MM.1S (cell line): Measurements from ENCODE around the gene HECW1.
"Not testable (repeated sequence)": the region's sequence is repeated elsewhere in the genome, so short reads cannot be mapped to it uniquely, and the experiment has no call there.

Experiments used
- DNase-seq: peaks from one replicate; pipeline ENCODE4 v3.0.0-alpha.2; 2015
- H2AFZ ChIP-seq: fragments of 300-600 bp; sonication (generic); 2 replicates; pipeline ENCODE4 v1.6.0; 2016; ENCODE audit warnings: antibody characterized with exemption, low read length
- H3F3A ChIP-seq: fragments of 300-600 bp; sonication (generic); 2 replicates; pipeline ENCODE4 v1.6.1; 2016; ENCODE audit warnings: mild to moderate bottlenecking, antibody characterized with exemption, low read length, moderate library complexity, mixed read lengths; ENCODE audit not compliant: insufficient read depth
- H3K27ac ChIP-seq: fragments of 300-600 bp; sonication (generic); 2 replicates; pipeline ENCODE4 v1.5.1; 2016; ENCODE audit warnings: mild to moderate bottlenecking, low read length
- H3K27me3 ChIP-seq: fragments of 300-600 bp; sonication (generic); replicated peaks from 2 replicates; pipeline ENCODE4 v1.6.0; 2016; ENCODE audit warnings: low read length; ENCODE audit not compliant: insufficient read depth
- H3K36me3 ChIP-seq: fragments of 300-600 bp; sonication (generic); replicated peaks from 2 replicates; pipeline ENCODE4 v1.6.1; 2016; ENCODE audit warnings: mild to moderate bottlenecking, low read length, mixed read lengths; ENCODE audit not compliant: insufficient read depth
- H3K4me1 ChIP-seq: fragments of 300-600 bp; sonication (generic); 2 replicates; pipeline ENCODE4 v1.6.1; 2016; ENCODE audit warnings: low read length, mixed read lengths
- H3K4me2 ChIP-seq: fragments of 300-600 bp; sonication (generic); 2 replicates; pipeline ENCODE4 v1.6.0; 2016; ENCODE audit warnings: low read depth, low read length
- H3K4me3 ChIP-seq: fragments of 300-600 bp; sonication (generic); 2 replicates; pipeline ENCODE4 v1.5.1; 2016; ENCODE audit warnings: low read length, mixed read lengths
- H3K79me2 ChIP-seq: fragments of 300-600 bp; sonication (generic); 2 replicates; pipeline ENCODE4 v1.6.1; 2016; ENCODE audit warnings: mixed run types, low read length, mixed read lengths
- H3K9ac ChIP-seq: fragments of 300-600 bp; sonication (generic); 2 replicates; pipeline ENCODE4 v1.6.1; 2016; ENCODE audit warnings: low read length, mixed read lengths
- H3K9me2 ChIP-seq: fragments of 300-600 bp; sonication (generic); replicated peaks from 2 replicates; pipeline ENCODE4 v1.6.1; 2016; ENCODE audit warnings: mild to moderate bottlenecking, low read length, mixed read lengths; ENCODE audit not compliant: insufficient read depth
- H3K9me3 ChIP-seq: fragments of 300-600 bp; sonication (generic); replicated peaks from 2 replicates; pipeline ENCODE4 v1.6.1; 2016; ENCODE audit warnings: mild to moderate bottlenecking, low read length, mixed read lengths; ENCODE audit not compliant: insufficient read depth
- H4K20me1 ChIP-seq: fragments of 300-600 bp; sonication (generic); 2 replicates; pipeline ENCODE4 v1.6.1; 2016; ENCODE audit warnings: mild to moderate bottlenecking, low read length, moderate library complexity, mixed read lengths; ENCODE audit not compliant: insufficient read depth
- CTCF ChIP-seq: fragments of 300-600 bp; sonication (generic); IDR thresholded peaks from 2 replicates; pipeline ENCODE4 v1.5.1; 2016; ENCODE audit warnings: antibody characterized with exemption, low read length, mixed read lengths
- EZH2 ChIP-seq: fragments of 300-600 bp; sonication (generic); optimal IDR thresholded peaks from 2 replicates; pipeline ENCODE3; 2017; ENCODE audit warnings: low read depth, mild to moderate bottlenecking, antibody characterized with exemption, low read length, mixed read lengths
- EZH2phosphoT487 ChIP-seq: fragments of 300-600 bp; sonication (generic); IDR thresholded peaks from 2 replicates; pipeline ENCODE4 v1.6.1; 2018; ENCODE audit warnings: antibody characterized with exemption, low read length

Gene HECW1

GRCh38 chr7:43582503-43583423 lies 470.3 kb downstream of the HECW1 start, which contains the start of gene STK17A:
Gene STK17A (plus strand): TSS chr7:43583108. CDS start chr7:43583244, 136 bp downstream.
- no peaks in the 10 kb centered on the region for H4K20me1 ChIP-seq
- no peaks in the 10 kb centered on the region for H3K9me2 ChIP-seq
- no peaks in the 10 kb centered on the region for H3K36me3 ChIP-seq
- DNase-seq = peak; percentile 98
- peak within 1 kb of the TSS; percentile 77 for H3K9ac ChIP-seq
- peak within 1 kb of the TSS; percentile 80 for H3K27ac ChIP-seq
- peaks cover 46% of the 10 kb centered on the region for H3K79me2 ChIP-seq
- H3F3A ChIP-seq = peaks cover 29% of the 10 kb centered on the region
- H3K27me3 ChIP-seq = no peaks in the 10 kb centered on the region
- H3K4me1 ChIP-seq = peaks cover 20% of the 10 kb centered on the region
- peak within 1 kb of the TSS; percentile 80 for H3K4me3 ChIP-seq
- TF ChIP-seq EZH2 (no peak), CTCF (peak; percentile 99)
- peak within 1 kb of the TSS; percentile 37 for H2AFZ ChIP-seq
- H3K4me2 ChIP-seq = peak within 1 kb of the TSS; percentile 86
- no peaks in the 10 kb centered on the region for H3K9me3 ChIP-seq

GRCh38 chr7:43583424-43584194 lies 471.2 kb downstream of the HECW1 start:
- Histone ChIP-seq H3K4me1 (peaks cover 27% of the 10 kb centered on the region), H3K4me2 (peak overlapping the region; percentile 86), H3K36me3 (no peaks in the 10 kb centered on the region), H3K9me3 (no peaks in the 10 kb centered on the region), H3K9me2 (no peaks in the 10 kb centered on the region), H3K9ac (peak overlapping the region; percentile 77), H3F3A (peaks cover 29% of the 10 kb centered on the region), H3K4me3 (peak overlapping the region; percentile 80), H2AFZ (peak overlapping the region; percentile 37), H3K27ac (peak overlapping the region; percentile 80), H3K79me2 (peaks cover 54% of the 10 kb centered on the region), H3K27me3 (no peaks in the 10 kb centered on the region), H4K20me1 (no peaks in the 10 kb centered on the region)
- DNase-seq = peak; percentile 74
- no peak for TF ChIP-seq EZH2phosphoT487
- TF ChIP-seq EZH2 = no peak
- no peak for TF ChIP-seq CTCF

GRCh38 chr7:43584195-43584586 lies 471.7 kb downstream of the HECW1 start:
- DNase-seq = peak; percentile 43
- Histone ChIP-seq H3K4me2 (peak overlapping the region; percentile 86), H3K4me1 (peaks cover 32% of the 10 kb centered on the region), H3K27ac (peak overlapping the region; percentile 80), H3F3A (peaks cover 29% of the 10 kb centered on the region), H3K9ac (peak overlapping the region; percentile 77), H3K79me2 (peaks cover 60% of the 10 kb centered on the region), H2AFZ (peak overlapping the region; percentile 37; the same call in 1 of the 2 replicates), H3K9me2 (no peaks in the 10 kb centered on the region), H3K4me3 (peak overlapping the region; percentile 80), H3K27me3 (no peaks in the 10 kb centered on the region), H3K9me3 (no peaks in the 10 kb centered on the region), H3K36me3 (no peaks in the 10 kb centered on the region), H4K20me1 (no peaks in the 10 kb centered on the region)
- TF ChIP-seq EZH2phosphoT487 (no peak), EZH2 (no peak), CTCF (no peak)

- not testable (repeated sequence) for DNase-seq, H3K9me3 ChIP-seq, H2AFZ ChIP-seq, H4K20me1 ChIP-seq, H3K9me2 ChIP-seq, H3K36me3 ChIP-seq, H3K27me3 ChIP-seq
- H3K4me1 ChIP-seq = peaks cover 32% of the 10 kb centered on the region
- H3K79me2 ChIP-seq = peaks cover 65% of the 10 kb centered on the region
- peak overlapping the region; percentile 80 for H3K27ac ChIP-seq
- H3K4me2 ChIP-seq = peak overlapping the region; percentile 86
- peaks cover 29% of the 10 kb centered on the region for H3F3A ChIP-seq
- peak overlapping the region; percentile 80 for H3K4me3 ChIP-seq
- peak overlapping the region; percentile 77 for H3K9ac ChIP-seq
These were observed 472.3 kb downstream of the HECW1 start for GRCh38 chr7:43584733-43585132.
